GM21717 (cell line): ENCODE measurements around the gene SHFL.

Experiments
- ATAC-seq: cut with Tn5 transposase; IDR thresholded peaks from one replicate; pipeline ENCODE4 v1.9.1; 2021; ENCODE audit warnings: mild to moderate bottlenecking, moderate library complexity; ENCODE audit not compliant: unreplicated experiment

The SHFL gene

DNA sequence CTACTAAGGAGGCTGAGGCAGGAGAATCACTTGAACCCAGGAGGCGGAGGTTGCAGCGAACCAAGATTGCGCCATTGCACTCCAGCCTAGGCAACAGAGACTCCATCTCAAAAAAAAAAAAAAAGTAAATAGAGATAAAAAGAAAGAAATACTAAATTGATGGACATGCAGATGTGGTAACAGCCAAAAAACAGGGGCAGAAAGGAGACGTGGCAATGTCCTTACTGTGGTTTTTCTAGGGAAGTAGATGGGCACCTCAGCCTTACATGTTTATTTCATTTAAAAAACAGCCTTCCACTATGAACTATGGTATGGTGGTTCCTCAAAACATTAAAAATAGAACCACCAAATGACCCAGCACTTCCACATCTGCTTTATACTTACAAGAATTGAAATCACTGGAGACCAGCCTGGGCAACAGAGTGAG lies 40.1 kb downstream of the SHFL start:
- no peak for ATAC-seq

DNA sequence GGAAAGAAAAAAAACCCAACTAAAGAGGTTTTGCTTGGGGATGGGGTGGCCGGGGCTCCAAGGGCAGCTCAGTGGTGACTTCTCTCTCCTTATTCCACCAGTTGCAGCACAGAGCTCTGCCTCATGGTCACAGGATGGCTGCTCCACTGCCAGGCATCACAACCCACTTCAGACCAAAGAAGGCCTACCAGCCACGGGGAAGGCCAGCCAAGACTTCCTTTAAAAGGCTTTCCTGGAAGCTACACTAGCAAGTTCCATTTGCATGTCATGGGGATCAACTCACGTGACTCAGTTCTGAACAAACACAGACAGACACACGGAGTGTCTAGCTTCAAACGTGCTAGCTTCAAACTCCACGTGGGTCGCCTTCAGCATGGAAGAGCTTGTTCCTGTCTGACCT lies 46.8 kb downstream of the SHFL start:
- no peak for ATAC-seq

DNA sequence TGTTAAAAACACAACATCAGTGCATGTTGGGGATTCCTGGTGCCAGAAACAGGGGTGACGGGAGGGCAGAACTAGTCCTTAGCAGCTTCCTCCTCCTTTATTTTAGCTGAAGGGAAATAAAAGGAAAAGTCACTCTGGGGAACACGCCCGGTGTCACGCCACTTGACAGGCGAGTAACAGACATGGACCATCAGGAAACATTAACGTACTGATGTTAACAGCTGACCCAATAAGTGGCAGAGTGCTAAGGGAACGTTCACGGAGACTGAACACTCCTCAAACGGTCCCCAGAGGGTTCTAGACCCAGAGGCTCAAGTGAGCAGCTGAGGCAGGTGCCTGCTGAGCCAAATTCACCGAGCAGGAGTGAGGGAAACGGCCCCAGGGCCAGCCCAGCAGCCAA lies 47.5 kb downstream of the SHFL start:
- no peak for ATAC-seq

DNA sequence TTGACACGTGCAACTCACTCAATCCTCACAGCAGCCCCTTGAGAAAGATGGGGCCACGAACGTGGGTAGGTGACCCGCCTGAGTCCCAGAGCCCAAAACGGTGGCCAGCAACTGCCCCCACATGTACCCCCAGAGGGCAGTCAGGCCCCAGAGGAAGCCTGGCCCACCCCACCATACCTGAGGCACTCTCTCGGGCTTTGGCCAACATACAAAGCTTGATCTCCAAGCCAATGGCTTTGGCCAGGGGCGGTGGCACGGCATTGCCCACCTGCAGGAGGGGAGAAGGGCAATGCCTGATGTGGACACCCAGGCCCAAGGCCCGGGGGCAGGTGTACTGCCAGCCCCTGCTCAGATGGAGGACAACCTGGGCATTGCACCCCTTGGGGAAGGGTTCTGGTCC lies 47.9 kb downstream of the SHFL start:
- ATAC-seq: no peak

DNA sequence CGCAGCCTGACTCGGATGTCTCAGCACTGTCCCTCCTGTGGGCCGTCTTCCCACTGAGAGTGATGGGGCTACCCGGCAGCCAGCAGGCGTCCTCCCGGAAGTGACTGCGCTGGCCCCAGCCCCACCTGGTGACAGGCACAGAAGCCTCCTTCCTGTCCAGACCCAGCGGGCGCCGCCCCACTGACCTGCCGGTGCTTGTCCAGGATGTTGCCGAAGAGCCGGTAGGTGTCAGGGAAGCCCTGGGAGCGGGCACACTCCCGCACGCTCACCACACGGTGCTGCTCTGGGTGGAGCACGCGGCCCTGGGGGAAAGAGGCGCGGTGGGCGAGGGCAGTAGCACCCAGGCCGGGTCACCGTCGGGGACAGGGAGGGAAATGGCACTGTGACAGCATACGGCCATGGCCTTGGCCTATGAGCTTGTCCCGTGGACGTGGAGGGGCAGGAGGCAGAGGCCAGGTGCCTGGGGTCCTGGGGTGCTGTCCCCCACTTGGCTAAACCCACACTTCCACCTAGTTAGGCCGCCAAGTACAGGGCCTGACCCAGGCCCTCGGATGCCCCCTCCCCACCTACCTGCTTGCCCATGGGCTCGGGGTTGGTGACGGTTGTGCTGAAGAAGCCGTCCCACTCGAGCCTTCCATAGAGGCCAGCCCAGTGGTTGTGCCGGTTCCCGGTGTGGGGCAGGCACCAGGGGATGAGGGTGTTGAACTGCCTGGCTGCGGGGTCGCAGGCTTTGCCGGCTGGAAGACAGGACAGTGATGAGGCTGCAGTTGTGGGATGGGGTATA lies 49.6 kb downstream of the SHFL start:
- ATAC-seq: no peak

DNA sequence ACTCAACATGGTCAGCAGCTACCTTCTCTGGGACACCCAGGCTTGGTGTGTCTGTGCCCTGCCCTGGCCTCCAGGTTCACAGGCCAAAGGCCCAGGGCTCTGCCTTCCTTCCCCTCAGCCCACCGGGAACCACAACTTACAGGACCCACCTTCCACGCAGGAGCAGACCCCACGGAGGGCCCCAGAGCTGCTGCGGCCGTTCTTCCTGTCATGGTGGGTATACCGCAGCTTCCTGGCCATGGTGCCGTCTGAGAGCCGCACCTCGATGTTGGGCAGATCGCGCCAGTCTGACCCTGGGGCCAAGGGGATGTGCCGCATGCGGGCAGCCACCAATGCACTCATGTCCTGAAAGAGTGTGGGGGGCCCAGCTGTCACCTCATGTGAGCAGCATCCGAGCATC lies 50.8 kb downstream of the SHFL start:
- no peak for ATAC-seq

DNA sequence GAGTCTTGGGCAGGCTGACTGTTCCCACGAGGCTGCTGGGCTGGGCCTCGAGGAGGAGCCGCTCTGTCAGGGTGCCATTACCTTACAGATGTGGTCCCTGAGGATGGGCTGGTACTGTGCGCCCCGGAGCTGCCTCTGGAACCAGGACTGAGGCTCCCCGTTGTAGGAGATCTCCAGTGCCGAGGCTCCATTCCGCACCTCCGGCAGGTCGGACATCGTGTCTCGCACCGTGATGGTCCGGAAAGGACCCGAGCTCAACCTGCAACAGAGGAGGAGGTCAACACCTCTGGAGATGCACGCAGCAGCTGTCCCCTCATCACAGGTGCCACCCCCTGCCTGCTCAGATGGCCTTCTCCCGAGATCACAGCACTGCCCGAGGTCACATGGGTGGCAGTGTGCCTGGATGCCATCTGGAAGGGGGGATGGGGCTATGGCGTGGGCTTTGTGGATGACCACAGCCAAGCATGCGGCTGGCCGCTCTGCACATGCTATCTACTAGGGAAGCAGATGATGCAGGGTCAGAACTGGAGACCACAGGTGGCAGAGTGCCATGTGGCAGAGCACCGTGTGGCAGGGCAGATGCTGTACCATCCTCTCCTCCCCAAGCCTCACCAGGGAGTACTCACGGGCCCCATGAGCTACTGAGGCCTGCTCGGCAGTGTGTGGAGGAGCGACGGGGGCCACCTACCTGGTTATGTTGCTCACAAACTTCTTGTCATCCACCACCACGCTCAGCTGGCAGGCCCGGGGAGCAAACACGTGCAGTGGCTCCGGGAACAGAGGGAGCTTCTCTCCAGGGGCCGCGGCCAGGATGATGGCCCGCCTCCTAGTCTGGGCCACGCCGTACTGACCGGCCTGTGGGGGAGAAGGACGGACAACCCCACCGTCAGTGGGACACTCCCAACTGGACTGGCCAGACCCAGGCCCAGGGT lies 51.9 kb downstream of the SHFL start:
- ATAC-seq: no peak

DNA sequence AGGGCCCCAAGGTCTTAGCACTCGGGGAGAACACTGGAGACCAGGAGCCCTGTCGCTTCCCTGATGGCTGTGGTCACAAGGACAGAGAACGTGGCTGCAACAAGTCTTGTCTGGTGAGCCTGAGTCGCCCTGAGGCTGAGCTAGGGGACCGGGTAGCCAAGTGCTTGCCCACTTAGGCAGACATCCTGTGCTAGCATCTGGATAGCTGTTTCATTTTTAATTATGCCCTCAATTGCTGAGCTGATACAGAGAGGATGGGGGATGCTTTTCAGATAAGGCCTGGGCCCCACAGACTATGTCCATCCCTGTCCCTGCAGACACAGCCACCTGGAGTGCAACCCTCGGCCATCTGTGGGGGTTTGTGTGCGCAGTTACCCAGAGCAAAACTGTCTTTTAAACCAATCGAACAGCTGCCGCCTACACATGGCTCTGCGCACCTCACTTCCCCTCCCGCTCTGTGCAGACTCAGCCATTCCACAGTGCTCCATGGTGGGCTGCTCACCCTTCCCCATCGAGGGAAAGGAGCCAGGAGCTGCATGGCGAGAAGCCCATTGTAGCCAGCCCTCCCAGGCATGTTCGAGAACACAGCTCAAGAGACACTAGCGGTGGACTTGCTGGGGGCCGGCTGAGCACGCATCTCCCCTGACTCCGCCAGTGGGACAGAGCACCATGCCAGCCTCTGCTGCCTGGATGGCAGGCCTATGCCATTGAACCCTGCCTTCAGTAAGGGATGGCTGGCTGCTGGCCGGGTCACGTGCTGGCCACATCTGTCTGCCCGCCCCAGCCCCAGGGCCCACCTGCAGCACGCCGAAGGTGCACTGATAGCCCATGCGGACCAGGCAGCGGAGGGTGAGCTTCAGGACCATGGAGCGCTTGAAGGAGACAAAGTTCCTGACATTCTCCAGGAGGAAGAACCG lies 53.0 kb downstream of the SHFL start:
- ATAC-seq: no peak

DNA sequence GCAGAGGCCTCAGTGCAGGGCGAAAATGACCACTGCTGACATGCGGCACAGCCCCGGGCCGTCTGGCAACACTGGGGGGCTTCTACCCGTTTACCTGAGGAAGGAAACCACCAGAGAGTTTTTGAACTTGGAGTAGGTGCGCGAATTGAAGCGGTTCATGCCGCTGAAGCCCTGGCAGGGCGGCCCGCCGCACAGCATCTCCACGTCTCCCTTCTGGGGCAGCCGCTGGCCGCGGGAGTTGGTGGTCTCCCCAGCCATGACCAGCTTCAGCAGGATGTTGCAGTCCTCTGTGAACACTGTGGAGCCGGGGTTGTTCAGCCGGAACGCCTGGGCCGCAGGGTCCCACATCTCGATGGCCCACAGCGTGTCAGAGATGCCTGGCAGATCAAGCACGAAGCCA lies 53.8 kb downstream of the SHFL start:
- no peak for ATAC-seq

DNA sequence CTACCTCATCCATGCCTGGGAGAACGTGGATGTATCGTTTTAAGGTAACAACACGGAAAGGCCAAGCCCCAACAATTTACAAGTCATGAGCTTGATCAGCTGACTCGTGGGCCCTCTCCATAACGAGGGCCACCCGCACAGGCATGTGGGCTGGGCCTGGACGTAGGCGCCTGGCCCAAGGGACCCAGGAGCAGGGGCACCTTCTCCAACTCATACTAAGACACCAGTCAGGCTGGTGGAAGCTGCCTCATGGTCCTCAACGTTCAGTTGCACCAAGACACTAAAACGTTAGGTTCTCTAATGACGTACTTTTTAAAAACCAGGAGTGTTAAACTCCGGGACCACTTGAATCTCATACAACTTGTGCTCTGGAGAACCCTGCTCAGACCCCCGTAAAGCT lies 55.4 kb downstream of the SHFL start:
- no peak for ATAC-seq

DNA sequence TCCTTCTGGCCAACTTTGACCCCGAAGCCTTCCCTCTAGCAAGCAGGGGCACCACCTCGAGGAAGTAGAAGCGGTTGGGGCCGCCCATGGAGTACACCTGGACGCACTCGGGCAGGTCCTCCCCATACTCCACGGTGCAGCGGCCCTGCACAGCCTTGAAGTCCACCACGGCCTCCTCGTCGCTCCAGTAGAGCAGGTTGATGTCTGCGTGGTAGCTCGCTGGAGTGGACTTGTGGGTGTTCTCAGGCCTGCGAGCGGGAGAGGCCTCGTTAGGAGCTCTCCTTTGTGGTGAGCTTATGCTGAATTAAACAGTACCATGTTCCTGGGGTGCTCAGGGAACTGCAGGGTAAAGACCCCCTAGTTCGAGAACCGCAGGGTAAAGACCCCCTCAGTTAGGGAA lies 55.9 kb downstream of the SHFL start:
- ATAC-seq: no peak
